ENCODE data around the gene DIP2A.

Gene DIP2A

GRCh38 chr21:46480466-46480865, 21.8 kb downstream of the DIP2A start:
- DNase-seq (ENCODE audit: low read depth), result no peak
- TF ChIP-seq CTCF (conservative IDR thresholded peaks at IDR 0.05; ENCODE audit: low read depth, low read length), result no peak
- no peak overlapping the region for H3K4me3 ChIP-seq (ENCODE audit: low read length)

- no peak overlapping the region for H3K4me3 ChIP-seq (ENCODE audit: low read length)
- no peak for TF ChIP-seq CTCF (conservative IDR thresholded peaks at IDR 0.05; ENCODE audit: low read depth, low read length)
- DNase-seq (ENCODE audit: low read depth), result no peak
Observed at GRCh38 chr21:46482225-46482845, 23.6 kb downstream of the DIP2A start.

- H3K4me3 ChIP-seq (ENCODE audit: low read length), result no peak overlapping the region
- no peak for DNase-seq (ENCODE audit: low read depth)
- TF ChIP-seq CTCF (conservative IDR thresholded peaks at IDR 0.05; ENCODE audit: low read depth, low read length), result no peak
Observed at GRCh38 chr21:46482846-46483231, 24.1 kb downstream of the DIP2A start.

GRCh38 chr21:46483300-46484295, 24.9 kb downstream of the DIP2A start:
- DNase-seq (ENCODE audit: low read depth), result no peak
- H3K4me3 ChIP-seq (ENCODE audit: low read length), result no peak overlapping the region
- no peak for TF ChIP-seq CTCF (conservative IDR thresholded peaks at IDR 0.05; ENCODE audit: low read depth, low read length)

- no peak for DNase-seq (ENCODE audit: low read depth)
- no peak for TF ChIP-seq CTCF (conservative IDR thresholded peaks at IDR 0.05; ENCODE audit: low read depth, low read length)
- H3K4me3 ChIP-seq (ENCODE audit: low read length), result no peak overlapping the region
Observed at GRCh38 chr21:46486481-46487126, 27.9 kb downstream of the DIP2A start.

GRCh38 chr21:46489162-46489663, 30.5 kb downstream of the DIP2A start:
- TF ChIP-seq CTCF (conservative IDR thresholded peaks at IDR 0.05; ENCODE audit: low read depth, low read length), result no peak
- H3K4me3 ChIP-seq (ENCODE audit: low read length), result no peak overlapping the region
- DNase-seq (ENCODE audit: low read depth), result no peak

Data from retinal pigment epithelial cell (primary cell).